ENCODE data around the gene ZC3H18.

The ZC3H18 gene

DNA sequence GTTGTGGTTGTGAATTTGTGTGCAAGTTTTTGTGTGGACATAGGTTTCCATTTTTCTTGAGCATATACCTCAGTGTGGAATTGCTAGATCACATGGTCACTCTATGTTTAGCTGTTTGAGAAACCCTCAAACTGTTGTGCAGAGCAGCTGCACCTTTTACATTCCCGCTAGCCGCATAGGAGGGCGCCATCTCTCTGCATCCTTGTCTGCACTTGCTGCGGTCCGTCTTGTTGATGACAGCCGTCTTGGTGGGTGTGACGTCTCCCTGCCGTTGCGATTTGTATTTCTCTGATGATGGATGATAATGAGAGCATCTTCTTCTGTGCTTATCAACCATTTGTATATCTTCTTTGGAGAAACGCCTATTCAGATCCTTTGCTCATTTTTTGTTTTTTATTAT is 43.1 kb downstream of the ZC3H18 start:
- no peak for TF ChIP-seq CTCF (IDR thresholded peaks at IDR 0.05; ENCODE audit: extremely low read depth, insufficient read depth, missing control alignments)
- no peak for DNase-seq (ENCODE audit: low spot score)
- in situ Hi-C loops (cut with MboI; ENCODE audit: low pct_unique_long_range_greater_than_20kb, low sequenced_read_pairs, unreplicated experiment): no loop called here

DNA sequence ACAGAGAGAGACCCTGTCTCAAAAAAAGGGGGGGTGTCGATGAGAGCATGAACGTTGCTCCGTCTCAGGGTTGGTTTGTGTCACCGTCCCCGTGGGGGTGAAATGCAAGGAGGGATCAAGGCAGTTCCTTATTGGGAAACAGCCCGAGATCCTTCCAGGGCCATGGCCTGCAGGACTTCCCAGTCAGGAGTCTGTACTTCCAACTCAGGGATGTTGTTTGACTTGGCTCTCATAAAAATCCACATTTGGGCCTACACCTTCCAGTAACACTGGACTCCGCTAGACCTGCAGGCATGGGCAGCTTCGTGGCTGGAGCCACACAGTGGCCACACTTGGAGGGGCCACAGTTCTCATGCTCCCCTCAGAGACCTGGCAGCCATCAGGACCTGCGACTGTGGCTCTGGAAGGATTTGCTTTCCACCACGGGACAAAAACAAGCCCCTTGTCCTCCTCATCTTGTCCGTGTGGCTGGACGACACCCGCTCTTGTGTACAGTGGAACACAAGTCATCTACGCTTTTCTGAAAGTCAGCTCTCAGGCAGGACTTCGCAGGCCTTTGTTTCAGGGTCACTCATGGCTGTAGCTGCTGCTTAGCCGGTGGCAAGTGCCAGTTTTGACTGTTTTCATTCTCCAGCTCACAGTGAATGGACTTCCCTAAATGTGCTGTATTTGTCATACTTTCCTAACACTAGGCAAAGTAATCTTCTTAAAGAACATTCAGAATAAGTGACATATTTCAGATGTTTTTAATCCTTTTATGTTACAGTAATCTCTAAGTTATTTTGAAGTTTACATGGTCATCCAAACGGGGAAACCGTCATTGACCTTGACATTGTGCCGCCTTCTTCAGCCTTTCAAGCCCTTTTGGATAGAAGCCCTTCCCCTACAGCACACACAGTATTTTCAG is 44.0 kb downstream of the ZC3H18 start:
- no peak for DNase-seq (ENCODE audit: low spot score)
- in situ Hi-C loops (cut with MboI; ENCODE audit: low pct_unique_long_range_greater_than_20kb, low sequenced_read_pairs, unreplicated experiment): no loop called here
- TF ChIP-seq CTCF (IDR thresholded peaks at IDR 0.05; ENCODE audit: extremely low read depth, insufficient read depth, missing control alignments): no peak

DNA sequence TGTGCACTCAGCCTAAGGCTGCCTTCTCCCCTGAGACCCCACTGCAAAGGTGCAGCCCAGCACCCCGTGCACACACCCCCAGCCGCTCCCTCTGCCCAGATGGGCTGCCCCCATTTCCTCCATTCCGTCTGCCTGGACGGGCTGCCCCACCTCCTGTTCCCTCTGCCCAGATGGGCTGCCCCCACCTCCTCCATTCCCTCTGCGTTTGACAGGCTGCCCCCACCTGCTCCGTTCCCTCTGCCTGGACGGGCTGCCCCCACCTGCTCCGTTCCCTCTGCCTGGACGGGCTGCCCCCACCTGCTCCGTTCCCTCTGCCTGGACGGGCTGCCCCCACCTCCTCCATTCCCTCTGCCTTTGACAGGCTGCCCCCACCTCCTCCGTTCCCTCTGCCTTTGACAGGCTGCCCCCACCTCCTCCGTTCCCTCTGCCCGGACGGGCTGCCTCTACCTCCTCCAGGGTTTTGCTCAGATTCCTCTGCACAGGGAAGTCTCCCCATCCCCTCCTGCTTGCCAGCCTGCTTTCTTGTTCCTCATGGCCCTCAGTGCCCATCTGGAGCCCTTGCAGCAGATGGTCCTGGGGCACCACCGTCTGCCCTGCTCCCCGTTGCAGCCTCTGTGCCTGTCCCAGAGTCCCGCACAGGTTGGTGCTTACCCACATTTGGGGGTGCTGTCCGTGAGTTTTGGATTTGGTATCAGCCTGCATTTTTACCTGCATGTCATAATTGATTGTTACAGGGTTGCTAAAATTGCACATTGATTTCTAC is 44.8 kb downstream of the ZC3H18 start:
- TF ChIP-seq CTCF (IDR thresholded peaks at IDR 0.05; ENCODE audit: extremely low read depth, insufficient read depth, missing control alignments): no peak
- in situ Hi-C loops (cut with MboI; ENCODE audit: low pct_unique_long_range_greater_than_20kb, low sequenced_read_pairs, unreplicated experiment): no loop called here
- DNase-seq (ENCODE audit: low spot score): no peak

GRCh38 chr16:88616320-88616719 is 46.1 kb downstream of the ZC3H18 start:
- no peak for DNase-seq (ENCODE audit: low spot score)
- no peak for TF ChIP-seq CTCF (IDR thresholded peaks at IDR 0.05; ENCODE audit: extremely low read depth, insufficient read depth, missing control alignments)
- in situ Hi-C loops (cut with MboI; ENCODE audit: low pct_unique_long_range_greater_than_20kb, low sequenced_read_pairs, unreplicated experiment): no loop called here

- TF ChIP-seq CTCF (IDR thresholded peaks at IDR 0.05; ENCODE audit: extremely low read depth, insufficient read depth, missing control alignments): no peak
- no peak for DNase-seq (ENCODE audit: low spot score)
- in situ Hi-C loops (cut with MboI; ENCODE audit: low pct_unique_long_range_greater_than_20kb, low sequenced_read_pairs, unreplicated experiment): no loop called here
These were observed 46.5 kb downstream of the ZC3H18 start for GRCh38 chr16:88616736-88617135.

DNA sequence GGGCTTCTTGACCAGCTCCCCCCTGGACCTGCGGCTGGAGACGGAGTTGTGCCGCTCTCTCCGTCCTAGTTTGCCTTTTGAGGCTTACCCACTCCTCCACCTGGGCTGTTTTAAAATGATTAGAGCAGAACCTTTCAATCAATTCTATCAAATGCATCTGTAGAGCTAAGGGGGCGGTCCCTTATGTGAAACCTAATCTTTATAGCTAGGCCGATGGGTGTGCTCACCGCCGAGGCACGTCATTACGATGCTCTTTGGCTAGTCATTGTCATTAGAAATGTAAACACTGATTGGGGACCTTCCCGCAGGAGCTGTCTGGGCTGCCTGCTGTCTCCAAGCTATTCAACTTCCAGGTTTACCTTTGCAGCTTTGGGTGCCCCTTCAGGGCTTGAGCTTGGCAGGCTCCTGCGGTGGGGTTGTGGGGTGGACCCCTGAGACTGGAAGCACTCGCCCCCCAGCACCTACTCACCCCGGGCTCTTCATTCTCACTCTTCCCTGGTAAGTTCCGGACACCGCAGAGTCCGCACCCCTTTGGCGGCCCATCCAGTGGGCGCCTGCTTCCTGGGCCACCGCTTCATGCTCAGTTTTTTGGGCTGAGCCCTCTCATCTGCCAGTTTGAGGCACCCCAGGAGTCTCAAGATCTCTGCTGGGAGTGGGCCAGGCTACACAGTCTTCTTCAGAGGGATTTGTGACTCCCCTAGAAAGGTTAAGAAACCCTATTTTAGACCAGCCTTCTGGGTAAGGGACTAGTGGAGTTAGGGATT is 47.2 kb downstream of the ZC3H18 start:
- DNase-seq (ENCODE audit: low spot score): no peak
- in situ Hi-C loops (cut with MboI; ENCODE audit: low pct_unique_long_range_greater_than_20kb, low sequenced_read_pairs, unreplicated experiment): no loop called here
- TF ChIP-seq CTCF (IDR thresholded peaks at IDR 0.05; ENCODE audit: extremely low read depth, insufficient read depth, missing control alignments): no peak
